Smooth muscle cell of the brain vasculature (primary cell): ENCODE results near the gene REPS2.
A peak's percentile ranks its signal among the peaks of the same experiment; 100 is the strongest.

ENCODE experiments used
- DNase-seq: peaks from one replicate; pipeline ENCODE4 v3.0.0-alpha.2; 2012; ENCODE audit warnings: low read depth, low spot score

The REPS2 gene

GRCh38 chrX:17035111-17035510 lies 88.7 kb downstream of the REPS2 start:
- DNase-seq: no peak

- DNase-seq: no peak
Measured at GRCh38 chrX:17036171-17036961, 89.9 kb downstream of the REPS2 start.

GRCh38 chrX:17038277-17038676 lies 91.8 kb downstream of the REPS2 start:
- no peak for DNase-seq

- no peak for DNase-seq
Measured at GRCh38 chrX:17038681-17039161, 92.3 kb downstream of the REPS2 start.

- DNase-seq: no peak
Measured at GRCh38 chrX:17039826-17040225, 93.4 kb downstream of the REPS2 start.

- no peak for DNase-seq
Measured at GRCh38 chrX:17040711-17041110, 94.3 kb downstream of the REPS2 start.

GRCh38 chrX:17042037-17042436 lies 95.6 kb downstream of the REPS2 start:
- DNase-seq: no peak

GRCh38 chrX:17046478-17047097 lies 100.1 kb downstream of the REPS2 start:
- DNase-seq: peak; percentile 46

GRCh38 chrX:17047224-17047623 lies 100.8 kb downstream of the REPS2 start:
- no peak for DNase-seq

GRCh38 chrX:17052210-17052609 lies 105.8 kb downstream of the REPS2 start:
- DNase-seq: no peak

- no peak for DNase-seq
Measured at GRCh38 chrX:17052793-17053192, 106.3 kb downstream of the REPS2 start.

- no peak for DNase-seq
Measured at GRCh38 chrX:17053502-17053901, 107.0 kb downstream of the REPS2 start.

GRCh38 chrX:17056868-17057608 lies 110.6 kb downstream of the REPS2 start:
- DNase-seq: no peak

- DNase-seq: no peak
Measured at GRCh38 chrX:17062065-17062464, 115.6 kb downstream of the REPS2 start.

- no peak for DNase-seq
Measured at GRCh38 chrX:17065100-17065499, 118.6 kb downstream of the REPS2 start.

GRCh38 chrX:17067534-17067933 lies 121.1 kb downstream of the REPS2 start:
- no peak for DNase-seq

GRCh38 chrX:17072301-17072700 lies 125.8 kb downstream of the REPS2 start:
- no peak for DNase-seq

GRCh38 chrX:17072721-17073230 lies 126.3 kb downstream of the REPS2 start:
- DNase-seq: no peak

GRCh38 chrX:17075004-17075403 lies 128.5 kb downstream of the REPS2 start:
- no peak for DNase-seq

- no peak for DNase-seq
Measured at GRCh38 chrX:17077361-17077760, 130.9 kb downstream of the REPS2 start.

GRCh38 chrX:17078031-17078720 lies 131.7 kb downstream of the REPS2 start:
- DNase-seq: no peak

GRCh38 chrX:17081511-17081910 lies 135.1 kb downstream of the REPS2 start:
- DNase-seq: no peak
